HL-60 (cell line): Measurements from ENCODE around the gene EPHB3.

Source experiments
- DNase-seq, 2 experiments: peaks; one replicate each; pipeline ENCODE4 v3.0.0-alpha.2; 2010 to 2020; ENCODE audit warnings: low read depth in 1 of 2, low spot score in 1 of 2
- H3K27ac ChIP-seq: fragments of 250-450 bp; sonication (Bioruptor Pico); replicated peaks from 2 replicates; pipeline ENCODE4 v1.5.1; 2020; ENCODE audit warnings: mild to moderate bottlenecking, moderate library complexity
- H3K27me3 ChIP-seq: fragments of 250-450 bp; sonication (Bioruptor Pico); 2 replicates; pipeline ENCODE4 v1.5.1; 2021; ENCODE audit warnings: mild to moderate bottlenecking, moderate library complexity; ENCODE audit not compliant: insufficient read depth, poor library complexity, severe bottlenecking
- H3K4me3 ChIP-seq: replicated peaks from 2 replicates; pipeline ENCODE4 v1.5.1; 2011; ENCODE audit warnings: mild to moderate bottlenecking, control low read depth, low read length; ENCODE audit not compliant: insufficient read depth
- CTCF ChIP-seq: IDR thresholded peaks from one replicate; pipeline ENCODE4 v1.5.1; 2011; ENCODE audit warnings: low read length, control low read depth, inconsistent platforms; ENCODE audit not compliant: insufficient read depth
- GABPA ChIP-seq: IDR thresholded peaks from 2 replicates; pipeline ENCODE4 v1.6.1; 2012; ENCODE audit warnings: low read depth
- POLR2AphosphoS5 ChIP-seq: IDR thresholded peaks from 2 replicates; pipeline ENCODE4 v1.6.1; 2012; ENCODE audit warnings: low read depth
- REST ChIP-seq: IDR thresholded peaks from 2 replicates; pipeline ENCODE4 v1.6.1; 2012; ENCODE audit warnings: low read depth; ENCODE audit not compliant: insufficient replicate concordance
- SPI1 ChIP-seq: IDR thresholded peaks from 2 replicates; pipeline ENCODE4 v1.6.1; 2012; ENCODE audit warnings: low read depth, mild to moderate bottlenecking, borderline replicate concordance

The EPHB3 gene

GRCh38 chr3:184526088-184526433 lies 35.5 kb upstream of the EPHB3 start:
- H3K27me3 ChIP-seq = peaks cover 35% of the 10 kb centered on the region
- DNase-seq = no peak
- H3K4me3 ChIP-seq = no peak overlapping the region
- no peak for TF ChIP-seq POLR2AphosphoS5
- no peak for TF ChIP-seq GABPA
- TF ChIP-seq SPI1 = no peak
- H3K27ac ChIP-seq = no peak overlapping the region

GRCh38 chr3:184531626-184532280 lies 29.8 kb upstream of the EPHB3 start:
- peaks cover 11% of the 10 kb centered on the region for H3K27me3 ChIP-seq
- DNase-seq = no peak
- no peak overlapping the region for H3K27ac ChIP-seq
- no peak for TF ChIP-seq POLR2AphosphoS5
- no peak for TF ChIP-seq GABPA
- no peak for TF ChIP-seq REST
- no peak for TF ChIP-seq SPI1
- TF ChIP-seq CTCF = no peak
- no peak overlapping the region for H3K4me3 ChIP-seq

GRCh38 chr3:184532940-184533732 lies 28.4 kb upstream of the EPHB3 start:
- TF ChIP-seq REST = peak; percentile 44
- TF ChIP-seq GABPA = no peak
- TF ChIP-seq CTCF = no peak
- no peak overlapping the region for H3K4me3 ChIP-seq
- peaks cover 18% of the 10 kb centered on the region for H3K27me3 ChIP-seq
- no peak for DNase-seq
- no peak overlapping the region for H3K27ac ChIP-seq

GRCh38 chr3:184537885-184538665 lies 23.5 kb upstream of the EPHB3 start:
- H3K27me3 ChIP-seq = peaks cover 22% of the 10 kb centered on the region
- no peak for TF ChIP-seq GABPA

More at GRCh38 chr3:184537885-184538665, 23.5 kb upstream of the EPHB3 start:
- no peak overlapping the region for H3K4me3 ChIP-seq
- no peak overlapping the region for H3K27ac ChIP-seq
- no peak for DNase-seq
